OCI-LY1 (cell line): ENCODE results near the gene DGKG.

Source experiments
- H2AFZ ChIP-seq: fragments of 200-600 bp; sonication (generic), shearing (Covaris generic); 2 replicates; pipeline ENCODE4 v1.6.0; 2014; ENCODE audit warnings: antibody characterized with exemption, mild to moderate bottlenecking, low read length
- H3F3A ChIP-seq: fragments of 200-600 bp; sonication (generic), shearing (Covaris generic); 2 replicates; pipeline ENCODE4 v1.6.0; 2014; ENCODE audit warnings: mild to moderate bottlenecking, antibody characterized with exemption, low read length, moderate library complexity; ENCODE audit not compliant: insufficient read depth
- H3K27ac ChIP-seq: fragments of 200-600 bp; sonication (generic); 2 replicates; pipeline ENCODE4 v1.5.1; 2014; ENCODE audit warnings: low read length, mixed run types, mild to moderate bottlenecking, low read depth; ENCODE audit not compliant: poor library complexity, severe bottlenecking
- H3K27me3 ChIP-seq: fragments of 200-600 bp; sonication (generic); 2 replicates; pipeline ENCODE4 v1.6.0; 2014; ENCODE audit warnings: antibody characterized with exemption, mild to moderate bottlenecking, low read length, moderate library complexity; ENCODE audit not compliant: insufficient read depth
- H3K36me3 ChIP-seq: fragments of 200-600 bp; sonication (generic); 2 replicates; pipeline ENCODE4 v1.6.1; 2014; ENCODE audit warnings: mild to moderate bottlenecking, antibody characterized with exemption, low read length, moderate library complexity, mixed read lengths; ENCODE audit not compliant: insufficient read depth
- H3K4me1 ChIP-seq: fragments of 200-600 bp; sonication (generic); 2 replicates; pipeline ENCODE4 v1.5.1; 2014; ENCODE audit warnings: mild to moderate bottlenecking, low read length, moderate library complexity; ENCODE audit not compliant: insufficient read depth, severe bottlenecking
- H3K4me2 ChIP-seq: fragments of 200-600 bp; sonication (generic), shearing (Covaris generic); 2 replicates; pipeline ENCODE4 v1.6.1; 2014; ENCODE audit warnings: low read length
- H3K4me3 ChIP-seq: fragments of 200-600 bp; sonication (generic); 2 replicates; pipeline ENCODE4 v1.5.1; 2014; ENCODE audit warnings: low read length, low read depth, mild to moderate bottlenecking, mixed read lengths; ENCODE audit not compliant: poor library complexity, severe bottlenecking
- H3K79me2 ChIP-seq: fragments of 200-600 bp; shearing (Covaris generic); 2 replicates; pipeline ENCODE4 v1.6.1; 2016; ENCODE audit warnings: mixed run types, low read length, mixed read lengths; ENCODE audit not compliant: insufficient read depth
- H3K9ac ChIP-seq: fragments of 200-600 bp; sonication (generic), shearing (Covaris generic); 2 replicates; pipeline ENCODE4 v1.6.1; 2014; ENCODE audit warnings: mild to moderate bottlenecking, low read length, mixed read lengths
- H3K9me2 ChIP-seq: fragments of 200-600 bp; sonication (generic), shearing (Covaris generic); 2 replicates; pipeline ENCODE4 v1.6.1; 2014; ENCODE audit warnings: low read depth, mild to moderate bottlenecking, low read length, mixed read lengths
- H3K9me3 ChIP-seq: fragments of 200-600 bp; shearing (Covaris generic); 2 replicates; pipeline ENCODE4 v1.6.1; 2014; ENCODE audit warnings: low read length, mixed read lengths
- H4K20me1 ChIP-seq: fragments of 200-600 bp; sonication (generic), shearing (Covaris generic); 2 replicates; pipeline ENCODE4 v1.6.0; 2016; ENCODE audit warnings: mild to moderate bottlenecking, low read length; ENCODE audit not compliant: insufficient read depth
- CTCF ChIP-seq: fragments of 200-600 bp; sonication (generic), shearing (Covaris generic); IDR thresholded peaks from 2 replicates; pipeline ENCODE4 v1.5.1; 2017; ENCODE audit warnings: mild to moderate bottlenecking, antibody characterized with exemption, low read length, moderate library complexity, mixed read lengths
- EZH2 ChIP-seq: fragments of 200-600 bp; sonication (generic), shearing (Covaris generic); IDR thresholded peaks from 2 replicates; pipeline ENCODE4 v1.8.0; 2017; ENCODE audit warnings: borderline replicate concordance, mixed run types, mild to moderate bottlenecking, antibody characterized with exemption, low read length, moderate library complexity, mixed read lengths

The DGKG gene

GRCh38 chr3:186298876-186299275 is 63.2 kb downstream of the DGKG start:
- no peaks in the 10 kb centered on the region for H3K4me1 ChIP-seq
- H3K79me2 ChIP-seq, result no peaks in the 10 kb centered on the region
- no peaks in the 10 kb centered on the region for H4K20me1 ChIP-seq
- H3K4me2 ChIP-seq, result no peak overlapping the region
- no peak overlapping the region for H2AFZ ChIP-seq
- H3K9ac ChIP-seq, result no peak overlapping the region
- H3K4me3 ChIP-seq, result no peak overlapping the region
- no peaks in the 10 kb centered on the region for H3K9me3 ChIP-seq
- H3F3A ChIP-seq, result no peaks in the 10 kb centered on the region
- no peaks in the 10 kb centered on the region for H3K9me2 ChIP-seq
- no peak overlapping the region for H3K27ac ChIP-seq
- no peaks in the 10 kb centered on the region for H3K27me3 ChIP-seq
- TF ChIP-seq CTCF, result no peak
- TF ChIP-seq EZH2, result no peak
- no peaks in the 10 kb centered on the region for H3K36me3 ChIP-seq

- TF ChIP-seq EZH2 (no peak), CTCF (no peak)
- H3K4me2 ChIP-seq, result no peak overlapping the region
- H3F3A ChIP-seq, result no peaks in the 10 kb centered on the region
- no peaks in the 10 kb centered on the region for H3K36me3 ChIP-seq
- no peaks in the 10 kb centered on the region for H4K20me1 ChIP-seq
- no peak overlapping the region for H3K27ac ChIP-seq
- H3K27me3 ChIP-seq, result no peaks in the 10 kb centered on the region
- no peaks in the 10 kb centered on the region for H3K4me1 ChIP-seq
- no peak overlapping the region for H2AFZ ChIP-seq
- H3K4me3 ChIP-seq, result no peak overlapping the region
- no peak overlapping the region for H3K9ac ChIP-seq
- no peaks in the 10 kb centered on the region for H3K9me2 ChIP-seq
- no peaks in the 10 kb centered on the region for H3K79me2 ChIP-seq
- H3K9me3 ChIP-seq, result no peaks in the 10 kb centered on the region
Measured at GRCh38 chr3:186290796-186291195, 71.2 kb downstream of the DGKG start.

- Histone ChIP-seq H3K4me3 (no peak overlapping the region), H3F3A (no peaks in the 10 kb centered on the region), H2AFZ (no peak overlapping the region), H3K27me3 (no peaks in the 10 kb centered on the region; the same call in 1 of the 2 replicates), H3K27ac (no peak overlapping the region), H3K9me2 (no peaks in the 10 kb centered on the region), H3K79me2 (no peaks in the 10 kb centered on the region), H3K4me1 (no peaks in the 10 kb centered on the region), H3K9ac (no peak overlapping the region), H3K9me3 (no peaks in the 10 kb centered on the region), H4K20me1 (no peaks in the 10 kb centered on the region), H3K36me3 (no peaks in the 10 kb centered on the region), H3K4me2 (no peak overlapping the region)
- TF ChIP-seq CTCF, result no peak
- TF ChIP-seq EZH2, result no peak
Measured at GRCh38 chr3:186287711-186288110, 74.3 kb downstream of the DGKG start.
